Measurements from ENCODE around the gene MRAP. TPM values are rescaled to one million over a fixed set of nuclear protein-coding genes. Genes with fewer than 3 reads are reported as not detected.
A peak's percentile ranks its signal among the peaks of the same experiment; 100 is the strongest.

Gene MRAP
- total and polyA plus RNA-seq, 9 of the 15 experiments (the other 6 are each of a cell fraction or from before 2014, with no cell fraction given): 0.63 to 2.3 TPM; not detected in 7

GRCh38 chr21:32352526-32352925, 53.9 kb downstream of the MRAP start (continued):
- TF ChIP-seq RERE (CRISPR knock-in tag; IDR thresholded peaks at IDR 0.05; ENCODE audit: borderline replicate concordance) (no peak), NR2C1 (IDR thresholded peaks at IDR 0.05) (no peak), NR2C1 (tag; IDR thresholded peaks at IDR 0.05) (no peak), PHF21A (IDR thresholded peaks at IDR 0.05; ENCODE audit: borderline replicate concordance, low read depth) (no peak)

GRCh38 chr21:32353002-32353711, 54.5 kb downstream of the MRAP start:
- no peaks in the 10 kb centered on the region for H3K27me3 ChIP-seq (ENCODE audit: control insufficient read depth in 2 of 2, insufficient read depth in 2 of 2, low read length in 2 of 2)
- H3K36me3 ChIP-seq (ENCODE audit: control insufficient read depth, insufficient read depth, low read length): peaks cover 98% of the 10 kb centered on the region
- peak; percentile 15 for FAIRE-seq
- WGBS (ENCODE audit: insufficient coverage, low coverage, missing lambda C conversion rate): 89% methylated on average over 8 of the region's 8 CpGs
- no peaks in the 10 kb centered on the region for H3K4me1 ChIP-seq (replicated peaks in 1 of 2; ENCODE audit: control insufficient read depth in 2 of 2, insufficient read depth in 2 of 2, low read length in 2 of 2)
- CTCF ChIA-PET (ENCODE audit: low intra/inter-chr PET ratio): no interaction called here
- H2AFZ ChIP-seq (ENCODE audit: low read depth, low read length): no peak overlapping the region
- no peaks in the 10 kb centered on the region for H4K20me1 ChIP-seq (replicated peaks; ENCODE audit: control insufficient read depth, insufficient read depth, low read length)
- TF ChIP-seq NR4A1 (CRISPR knock-in tag; IDR thresholded peaks at IDR 0.05) (no peak), NR4A1 (tag; IDR thresholded peaks at IDR 0.05) (no peak), KDM4B (IDR thresholded peaks at IDR 0.05; ENCODE audit: borderline replicate concordance in 2 of 2, low read depth in 1 of 2) (no peak), ZNF174 (CRISPR knock-in tag; IDR thresholded peaks at IDR 0.05) (no peak), BACH1 (tag; IDR thresholded peaks at IDR 0.05) (no peak), ZNF12 (CRISPR knock-in tag; IDR thresholded peaks at IDR 0.05) (peak; percentile 87), PHB2 (IDR thresholded peaks at IDR 0.05; ENCODE audit: low read depth) (no peak)
- no peak overlapping the region for H3K4me2 ChIP-seq (ENCODE audit: insufficient read depth, low read length)
- POLR2A ChIA-PET: interaction anchor here (0.6 kb wide), 1 partner anchor 225 kb away, joined by 3 read pairs; no protein-coding TSS in a partner anchor
- H3K9me1 ChIP-seq (ENCODE audit: control insufficient read depth, insufficient read depth, low read length): no peaks in the 10 kb centered on the region
- in situ Hi-C loops (cut with MboI): no loop called here
- no peak overlapping the region for H3K4me3 ChIP-seq
- no TSS peak for BruUV-seq (replicated peaks)
- no peak overlapping the region for H3K9ac ChIP-seq (ENCODE audit: insufficient read depth in 1 of 2, low read depth in 2 of 2, low read length in 2 of 2)
- H3K9me3 ChIP-seq (replicated peaks; ENCODE audit: control insufficient read depth, insufficient read depth, low read depth, low read length): no peaks in the 10 kb centered on the region
- DNase-seq (ENCODE audit: extremely low read depth in 1 of 4, low spot score in 3 of 4): no peak
- H3K79me2 ChIP-seq (ENCODE audit: control insufficient read depth, insufficient read depth, low read length): no peaks in the 10 kb centered on the region
- ATAC-seq: no peak
- no peak overlapping the region for H3K27ac ChIP-seq (ENCODE audit: extremely low read depth, low read depth, low read length)
- intact Hi-C loops (cut with micrococcal nuclease): no loop called here

Measured in K562 (cell line).